GM06990 (cell line): ENCODE data around the gene DENND1A.

Experiments used
- DNase-seq: peaks from one replicate; pipeline ENCODE4 v3.0.0-alpha.2; 2011; ENCODE audit not compliant: insufficient read length; ENCODE audit errors: extremely low read depth
- H3K27me3 ChIP-seq: replicated peaks from 2 replicates; pipeline ENCODE4 v1.6.0; 2011; ENCODE audit warnings: low read length; ENCODE audit not compliant: control insufficient read depth, insufficient read depth
- H3K36me3 ChIP-seq: 2 replicates; pipeline ENCODE4 v1.5.1; 2011; ENCODE audit warnings: low read length; ENCODE audit not compliant: control insufficient read depth, insufficient read depth
- H3K4me3 ChIP-seq: replicated peaks from 2 replicates; pipeline ENCODE4 v1.5.1; 2011; ENCODE audit warnings: low read depth, mild to moderate bottlenecking, control low read depth, low read length
- TF ChIP-seq, protein P1 (sequence below): IDR thresholded peaks from 2 replicates; pipeline ENCODE4 v1.5.1; 2011; ENCODE audit warnings: low read length, control low read depth, mild to moderate bottlenecking, inconsistent platforms; ENCODE audit not compliant: insufficient read depth, poor library complexity, severe bottlenecking

The DENND1A gene

GRCh38 chr9:123480096-123480495, 449.8 kb downstream of the DENND1A start:
- H3K36me3 ChIP-seq, result no peaks in the 10 kb centered on the region
- no peaks in the 10 kb centered on the region for H3K27me3 ChIP-seq
- DNase-seq, result no peak
- TF ChIP-seq, protein P1, sequence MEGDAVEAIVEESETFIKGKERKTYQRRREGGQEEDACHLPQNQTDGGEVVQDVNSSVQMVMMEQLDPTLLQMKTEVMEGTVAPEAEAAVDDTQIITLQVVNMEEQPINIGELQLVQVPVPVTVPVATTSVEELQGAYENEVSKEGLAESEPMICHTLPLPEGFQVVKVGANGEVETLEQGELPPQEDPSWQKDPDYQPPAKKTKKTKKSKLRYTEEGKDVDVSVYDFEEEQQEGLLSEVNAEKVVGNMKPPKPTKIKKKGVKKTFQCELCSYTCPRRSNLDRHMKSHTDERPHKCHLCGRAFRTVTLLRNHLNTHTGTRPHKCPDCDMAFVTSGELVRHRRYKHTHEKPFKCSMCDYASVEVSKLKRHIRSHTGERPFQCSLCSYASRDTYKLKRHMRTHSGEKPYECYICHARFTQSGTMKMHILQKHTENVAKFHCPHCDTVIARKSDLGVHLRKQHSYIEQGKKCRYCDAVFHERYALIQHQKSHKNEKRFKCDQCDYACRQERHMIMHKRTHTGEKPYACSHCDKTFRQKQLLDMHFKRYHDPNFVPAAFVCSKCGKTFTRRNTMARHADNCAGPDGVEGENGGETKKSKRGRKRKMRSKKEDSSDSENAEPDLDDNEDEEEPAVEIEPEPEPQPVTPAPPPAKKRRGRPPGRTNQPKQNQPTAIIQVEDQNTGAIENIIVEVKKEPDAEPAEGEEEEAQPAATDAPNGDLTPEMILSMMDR, result no peak
- H3K4me3 ChIP-seq, result no peak overlapping the region

DNA sequence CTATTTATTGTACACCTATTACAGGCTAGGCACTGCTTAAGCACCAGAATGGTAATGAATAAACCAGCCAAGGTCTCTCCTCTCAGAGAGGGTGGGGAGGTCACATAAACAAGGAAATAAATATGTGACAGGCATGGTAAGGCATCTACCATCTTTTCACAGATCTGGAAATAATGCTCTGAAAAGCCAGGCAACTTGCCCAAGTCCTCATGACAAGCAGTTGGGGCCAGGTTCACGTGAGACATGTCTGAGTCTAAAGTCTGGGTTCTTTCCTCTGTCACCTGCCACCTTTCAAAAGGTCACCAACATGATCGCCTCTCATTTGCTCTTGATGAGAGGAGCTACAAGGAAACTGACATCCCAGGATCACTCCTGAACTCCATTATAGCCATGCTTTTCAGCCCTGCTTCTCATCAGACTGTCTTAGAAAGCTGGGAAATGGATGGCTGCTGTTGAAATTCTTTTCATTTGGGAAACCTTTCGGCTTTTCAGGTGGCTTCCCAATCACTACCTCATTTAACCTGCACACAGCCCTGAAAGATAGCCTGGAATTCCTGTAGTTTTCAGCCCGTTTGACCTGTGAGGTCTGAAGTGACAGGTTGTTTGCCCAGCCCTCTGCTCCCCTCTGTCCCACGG, 450.8 kb downstream of the DENND1A start:
- TF ChIP-seq, protein P1, result no peak
- H3K36me3 ChIP-seq, result no peaks in the 10 kb centered on the region
- no peak for DNase-seq
- no peak overlapping the region for H3K4me3 ChIP-seq
- no peaks in the 10 kb centered on the region for H3K27me3 ChIP-seq

- no peaks in the 10 kb centered on the region for H3K27me3 ChIP-seq
- TF ChIP-seq, protein P1, result no peak
- no peak for DNase-seq
- H3K4me3 ChIP-seq, result no peak overlapping the region
- H3K36me3 ChIP-seq, result no peaks in the 10 kb centered on the region
These were observed 451.8 kb downstream of the DENND1A start for GRCh38 chr9:123478160-123478559.

DNA sequence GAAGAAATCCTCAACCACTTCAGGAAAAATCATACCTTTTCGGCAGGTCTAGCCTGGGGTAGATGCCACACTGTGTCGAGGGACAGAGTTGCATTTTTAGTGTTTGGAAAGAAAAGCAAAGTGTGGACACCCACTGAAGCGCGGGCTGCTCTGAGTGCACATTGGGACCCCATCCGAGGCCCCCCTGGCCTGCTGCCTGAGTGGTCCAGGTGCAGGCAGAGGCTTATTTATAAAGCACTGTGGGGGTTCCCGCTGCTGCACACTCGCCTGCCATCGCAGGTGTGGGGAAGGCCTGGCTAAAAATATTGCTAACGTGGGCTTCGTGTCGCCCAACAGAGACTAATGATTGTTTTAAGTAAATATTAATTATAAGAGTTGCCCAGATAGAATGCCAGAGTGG, 454.5 kb downstream of the DENND1A start:
- H3K27me3 ChIP-seq, result no peaks in the 10 kb centered on the region
- H3K4me3 ChIP-seq, result no peak overlapping the region
- DNase-seq, result no peak
- H3K36me3 ChIP-seq, result no peaks in the 10 kb centered on the region; the same call in 1 of the 2 replicates
- TF ChIP-seq, protein P1, result no peak

DNA sequence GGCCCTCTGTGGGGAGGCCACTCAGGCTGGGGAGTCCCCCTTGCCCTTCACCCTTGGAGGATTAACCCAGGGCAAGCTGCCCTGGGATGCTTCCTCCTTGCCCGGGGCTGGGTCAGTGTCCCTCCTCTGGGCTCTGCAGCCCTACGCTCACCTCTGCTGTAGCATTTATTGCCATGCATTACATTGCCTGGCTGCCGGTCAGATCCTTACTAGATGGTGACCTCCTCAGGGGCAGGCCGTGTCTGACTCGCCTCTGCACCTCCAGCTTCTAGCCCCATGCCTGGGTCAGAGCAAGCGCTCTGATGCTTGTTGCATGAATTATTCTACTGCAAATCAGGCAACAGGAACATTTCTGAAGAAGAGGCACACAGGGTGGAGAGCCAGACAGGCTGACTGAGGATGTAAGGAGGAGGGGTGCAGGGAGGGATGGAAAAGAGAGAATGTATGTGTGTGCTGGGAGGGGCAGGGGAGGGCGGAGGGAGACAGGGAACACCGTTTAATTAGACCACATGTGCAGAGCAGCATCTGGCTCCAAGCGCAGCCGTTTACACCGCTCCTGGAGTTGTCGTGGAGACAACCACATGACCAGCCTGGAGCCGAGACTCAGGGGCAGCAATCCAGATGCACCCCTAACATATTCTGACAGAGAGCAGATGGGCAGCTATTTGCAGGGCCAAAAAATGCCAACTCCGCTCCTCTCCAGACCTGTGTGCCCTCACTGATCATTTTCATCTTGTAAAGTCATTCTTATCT, 456.9 kb downstream of the DENND1A start:
- Histone ChIP-seq H3K27me3 (no peaks in the 10 kb centered on the region), H3K36me3 (no peaks in the 10 kb centered on the region; the same call in 1 of the 2 replicates), H3K4me3 (no peak overlapping the region)
- no peak for DNase-seq
- TF ChIP-seq, protein P1, result no peak
